DOHH2 (cell line): ENCODE data around the gene CDK5R1.
"Not testable (repeated sequence)": the region's sequence is repeated elsewhere in the genome, so short reads cannot be mapped to it uniquely, and the experiment has no call there.

Experiments
- H3F3A ChIP-seq: fragments of 200-600 bp; sonication (generic), shearing (Covaris generic); 2 replicates; pipeline ENCODE4 v1.6.0; 2016; ENCODE audit warnings: antibody characterized with exemption, mild to moderate bottlenecking; ENCODE audit not compliant: control insufficient read depth, insufficient read depth
- H3K27ac ChIP-seq: fragments of 200-600 bp; sonication (generic); 2 replicates; pipeline ENCODE4 v1.5.1; 2014; ENCODE audit warnings: low read depth, mild to moderate bottlenecking, low read length, moderate library complexity
- H3K27me3 ChIP-seq: fragments of 200-600 bp; sonication (generic); 2 replicates; pipeline ENCODE4 v1.6.1; 2014; ENCODE audit warnings: mild to moderate bottlenecking, low read length, mixed read lengths; ENCODE audit not compliant: control insufficient read depth
- H3K36me3 ChIP-seq: fragments of 200-600 bp; sonication (generic); 2 replicates; pipeline ENCODE4 v1.6.1; 2014; ENCODE audit warnings: mild to moderate bottlenecking, low read length, moderate library complexity, mixed read lengths; ENCODE audit not compliant: control insufficient read depth
- H3K4me1 ChIP-seq: fragments of 200-600 bp; sonication (generic); 2 replicates; pipeline ENCODE4 v1.6.1; 2014; ENCODE audit warnings: mild to moderate bottlenecking, low read length, mixed read lengths; ENCODE audit not compliant: control insufficient read depth
- H3K4me2 ChIP-seq: fragments of 200-600 bp; sonication (generic); 2 replicates; pipeline ENCODE4 v1.6.0; 2014; ENCODE audit warnings: mild to moderate bottlenecking, low read length, moderate library complexity
- H3K4me3 ChIP-seq: fragments of 200-600 bp; sonication (generic); 2 replicates; pipeline ENCODE4 v1.5.1; 2014; ENCODE audit warnings: mild to moderate bottlenecking, low read length, mixed read lengths
- H3K79me2 ChIP-seq: fragments of 200-600 bp; sonication (generic); 2 replicates; pipeline ENCODE4 v1.6.1; 2014; ENCODE audit warnings: mild to moderate bottlenecking, low read length, mixed read lengths; ENCODE audit not compliant: control insufficient read depth
- H3K9me2 ChIP-seq: fragments of 200-600 bp; sonication (generic); replicated peaks from 2 replicates; pipeline ENCODE4 v1.6.1; 2014; ENCODE audit warnings: mild to moderate bottlenecking, low read length, mixed read lengths; ENCODE audit not compliant: control insufficient read depth
- H3K9me3 ChIP-seq: fragments of 200-600 bp; sonication (generic); 2 replicates; pipeline ENCODE4 v1.6.1; 2014; ENCODE audit warnings: antibody characterized with exemption, low read length, mixed read lengths; ENCODE audit not compliant: control insufficient read depth, insufficient read depth
- H4K20me1 ChIP-seq: fragments of 200-600 bp; sonication (generic); 2 replicates; pipeline ENCODE4 v1.6.0; 2014; ENCODE audit warnings: low read depth, mild to moderate bottlenecking, antibody characterized with exemption, low read length, moderate library complexity; ENCODE audit not compliant: control insufficient read depth, insufficient read depth
- CTCF ChIP-seq: fragments of 200-600 bp; sonication (generic); IDR thresholded peaks from one replicate; pipeline ENCODE4 v1.5.1; 2014; ENCODE audit warnings: antibody characterized with exemption, mild to moderate bottlenecking, low read depth, low read length; ENCODE audit not compliant: poor library complexity, severe bottlenecking
- EZH2phosphoT487 ChIP-seq: fragments of 200-600 bp; sonication (generic); IDR thresholded peaks from 2 replicates; pipeline ENCODE4 v1.6.1; 2017; ENCODE audit warnings: borderline replicate concordance, mild to moderate bottlenecking, antibody characterized with exemption, low read length, moderate library complexity, mixed read lengths

Gene CDK5R1

GRCh38 chr17:32445971-32446370, 40.8 kb upstream of the CDK5R1 start:
- H3F3A ChIP-seq, result no peaks in the 10 kb centered on the region
- peaks cover 14% of the 10 kb centered on the region; the same call in 1 of the 2 replicates for H4K20me1 ChIP-seq
- H3K4me2 ChIP-seq, result peak overlapping the region; percentile 94
- no peak overlapping the region for H3K27ac ChIP-seq
- peaks cover 62% of the 10 kb centered on the region for H3K79me2 ChIP-seq
- H3K9me3 ChIP-seq, result no peaks in the 10 kb centered on the region
- no peaks in the 10 kb centered on the region for H3K9me2 ChIP-seq
- H3K27me3 ChIP-seq, result peaks cover 21% of the 10 kb centered on the region
- TF ChIP-seq EZH2phosphoT487 (no peak), CTCF (no peak)
- H3K4me1 ChIP-seq, result peaks cover 27% of the 10 kb centered on the region
- peak overlapping the region; percentile 88 for H3K4me3 ChIP-seq
- peaks cover 59% of the 10 kb centered on the region for H3K36me3 ChIP-seq

- Histone ChIP-seq H3K4me2 (peak overlapping the region; percentile 94), H3K36me3 (peaks cover 68% of the 10 kb centered on the region), H4K20me1 (peaks cover 14% of the 10 kb centered on the region; the same call in 1 of the 2 replicates), H3F3A (no peaks in the 10 kb centered on the region), H3K9me2 (no peaks in the 10 kb centered on the region), H3K9me3 (no peaks in the 10 kb centered on the region), H3K79me2 (peaks cover 72% of the 10 kb centered on the region), H3K27me3 (peaks cover 15% of the 10 kb centered on the region), H3K27ac (no peak overlapping the region), H3K4me3 (no peak overlapping the region), H3K4me1 (peaks cover 27% of the 10 kb centered on the region)
- TF ChIP-seq CTCF (no peak), EZH2phosphoT487 (no peak)
Measured at GRCh38 chr17:32446949-32447348, 39.8 kb upstream of the CDK5R1 start.

GRCh38 chr17:32449963-32450362, 36.8 kb upstream of the CDK5R1 start:
- TF ChIP-seq CTCF, result no peak
- TF ChIP-seq EZH2phosphoT487, result no peak
- no peaks in the 10 kb centered on the region for H3K9me3 ChIP-seq
- peaks cover 94% of the 10 kb centered on the region for H3K79me2 ChIP-seq
- H3K27ac ChIP-seq, result no peak overlapping the region
- no peak overlapping the region for H3K4me2 ChIP-seq
- no peaks in the 10 kb centered on the region for H3F3A ChIP-seq
- no peaks in the 10 kb centered on the region for H3K27me3 ChIP-seq
- peaks cover 19% of the 10 kb centered on the region for H3K4me1 ChIP-seq
- H3K9me2 ChIP-seq, result no peaks in the 10 kb centered on the region
- H4K20me1 ChIP-seq, result peaks cover 14% of the 10 kb centered on the region; the same call in 1 of the 2 replicates
- H3K36me3 ChIP-seq, result peaks cover 93% of the 10 kb centered on the region
- H3K4me3 ChIP-seq, result no peak overlapping the region

GRCh38 chr17:32450379-32450778, 36.4 kb upstream of the CDK5R1 start:
- not testable (repeated sequence) for H3K27me3 ChIP-seq, H3K27ac ChIP-seq, H3K4me3 ChIP-seq, H3K9me3 ChIP-seq, H3K9me2 ChIP-seq, H3K4me2 ChIP-seq, H3F3A ChIP-seq
- H3K36me3 ChIP-seq, result peaks cover 97% of the 10 kb centered on the region
- H3K79me2 ChIP-seq, result peaks cover 94% of the 10 kb centered on the region
- H4K20me1 ChIP-seq, result peaks cover 14% of the 10 kb centered on the region; the same call in 1 of the 2 replicates
- H3K4me1 ChIP-seq, result peaks cover 18% of the 10 kb centered on the region
